ENCODE data around the gene ABCC1. TPM values are rescaled to one million over a fixed set of nuclear protein-coding genes. Genes with fewer than 3 reads are reported as not detected.
A peak's percentile ranks its signal among the peaks of the same experiment; 100 is the strongest.

The ABCC1 gene
- total RNA-seq, 1 experiment from 2014 or later, result 56.4 TPM

DNA sequence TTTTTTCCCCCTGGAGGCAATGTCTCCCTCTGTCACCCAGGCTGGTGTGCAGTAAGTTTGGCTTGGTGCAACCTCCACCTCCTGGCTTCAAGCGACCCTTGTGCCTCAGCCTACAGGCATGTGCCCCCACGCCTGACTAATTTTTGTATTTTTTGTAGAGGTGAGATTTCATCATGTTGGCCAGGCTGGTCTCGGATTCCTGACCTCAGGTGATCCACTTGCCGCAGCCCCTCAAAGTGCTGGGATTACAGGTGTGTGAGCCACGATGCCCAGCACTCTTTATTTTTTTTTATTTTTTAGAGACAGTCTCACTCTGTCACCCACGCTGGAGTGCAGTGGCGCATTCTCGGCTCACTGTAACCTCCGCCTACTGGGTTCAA lies 160.7 kb downstream of the ABCC1 start:
- no peaks in the 10 kb centered on the region for H3K9me3 Mint-ChIP-seq
- H2BK5ac ChIP-seq (ENCODE audit: insufficient read length, low read length), result no peak overlapping the region

More for the DNA sequence above, 160.7 kb downstream of the ABCC1 start:
- no peaks in the 10 kb centered on the region for H3K79me1 ChIP-seq (ENCODE audit: insufficient read depth, low read depth, low read length, poor library complexity, severe bottlenecking)
- TF ChIP-seq, protein P1, sequence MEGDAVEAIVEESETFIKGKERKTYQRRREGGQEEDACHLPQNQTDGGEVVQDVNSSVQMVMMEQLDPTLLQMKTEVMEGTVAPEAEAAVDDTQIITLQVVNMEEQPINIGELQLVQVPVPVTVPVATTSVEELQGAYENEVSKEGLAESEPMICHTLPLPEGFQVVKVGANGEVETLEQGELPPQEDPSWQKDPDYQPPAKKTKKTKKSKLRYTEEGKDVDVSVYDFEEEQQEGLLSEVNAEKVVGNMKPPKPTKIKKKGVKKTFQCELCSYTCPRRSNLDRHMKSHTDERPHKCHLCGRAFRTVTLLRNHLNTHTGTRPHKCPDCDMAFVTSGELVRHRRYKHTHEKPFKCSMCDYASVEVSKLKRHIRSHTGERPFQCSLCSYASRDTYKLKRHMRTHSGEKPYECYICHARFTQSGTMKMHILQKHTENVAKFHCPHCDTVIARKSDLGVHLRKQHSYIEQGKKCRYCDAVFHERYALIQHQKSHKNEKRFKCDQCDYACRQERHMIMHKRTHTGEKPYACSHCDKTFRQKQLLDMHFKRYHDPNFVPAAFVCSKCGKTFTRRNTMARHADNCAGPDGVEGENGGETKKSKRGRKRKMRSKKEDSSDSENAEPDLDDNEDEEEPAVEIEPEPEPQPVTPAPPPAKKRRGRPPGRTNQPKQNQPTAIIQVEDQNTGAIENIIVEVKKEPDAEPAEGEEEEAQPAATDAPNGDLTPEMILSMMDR (conservative IDR thresholded peaks at IDR 0.05), result no peak
- H3K9ac ChIP-seq (ENCODE audit: extremely low read depth, insufficient read length, low read length), result no peak overlapping the region
- no peak overlapping the region for H2BK12ac ChIP-seq (ENCODE audit: insufficient read length, low read depth, low read length)
- no peaks in the 10 kb centered on the region for H4K20me1 ChIP-seq (ENCODE audit: control insufficient read depth, insufficient read depth, insufficient read length)
- H3K4me2 ChIP-seq (ENCODE audit: insufficient read depth, insufficient read length, low read length), result no peak overlapping the region
- H2BK120ac ChIP-seq (ENCODE audit: low read depth, low read length, poor library complexity, severe bottlenecking), result no peak overlapping the region
- H3K27ac ChIP-seq (ENCODE audit: insufficient read length, low read depth, low read length), result no peak overlapping the region
- H4K91ac ChIP-seq (ENCODE audit: insufficient read length, low read depth, low read length), result no peak overlapping the region
- no peaks in the 10 kb centered on the region for H3K4me1 ChIP-seq (ENCODE audit: insufficient read depth, low read length)
- H3K4me3 Mint-ChIP-seq, result no peak overlapping the region
- no peak overlapping the region for H3K56ac ChIP-seq (ENCODE audit: insufficient read length, low read depth, low read length)
- no peaks in the 10 kb centered on the region for H3K27me3 ChIP-seq (ENCODE audit: insufficient read depth, low read length)
- H3K4me1 Mint-ChIP-seq, result peaks cover 6% of the 10 kb centered on the region in 2 experiments
- no peak overlapping the region for H3K4ac ChIP-seq (ENCODE audit: low read depth, low read length)
- H3K36me3 Mint-ChIP-seq (ENCODE audit: insufficient read depth in 1 of 3, low read depth in 3 of 3), result peaks cover 36 to 82% (median 69%) of the 10 kb centered on the region in 3 experiments
- H2AK5ac ChIP-seq (ENCODE audit: insufficient read length, low read length), result no peak overlapping the region
- H3K79me2 ChIP-seq (ENCODE audit: insufficient read depth, low read length), result no peaks in the 10 kb centered on the region
- H3K14ac ChIP-seq (ENCODE audit: insufficient read depth, low read length), result no peak overlapping the region
- H2AFZ ChIP-seq (ENCODE audit: low read length), result no peak overlapping the region
- WGBS (ENCODE audit: extremely low coverage, insufficient read length, low lambda C conversion rate), result no CpG with 5 or more reads among the region's 9 CpGs
- H3K18ac ChIP-seq (ENCODE audit: insufficient read length, low read depth, low read length), result no peak overlapping the region
- H3K23me2 ChIP-seq (ENCODE audit: insufficient read length, low read depth, low read length, poor library complexity, severe bottlenecking), result no peaks in the 10 kb centered on the region
- peak overlapping the region in 1 of 3 experiments; percentile 88; a peak in 1 of 7 replicates for H3K27ac Mint-ChIP-seq
- no peak for DNase-seq
- no peaks in the 10 kb centered on the region for H3K9me3 ChIP-seq (ENCODE audit: control insufficient read depth, low read depth, low read length)
- H3T11ph ChIP-seq (ENCODE audit: low read length), result no peak overlapping the region
- no peak overlapping the region for H4K5ac ChIP-seq (ENCODE audit: insufficient read length, low read depth, low read length)
- no peak overlapping the region for H4K8ac ChIP-seq (replicated peaks; ENCODE audit: insufficient read length, low read depth, low read length)
- H3K27me3 Mint-ChIP-seq (ENCODE audit: low read depth), result no peaks in the 10 kb centered on the region
- no peak overlapping the region for H2BK15ac ChIP-seq (ENCODE audit: low read depth, low read length)
- no peak overlapping the region for H2BK20ac ChIP-seq (ENCODE audit: low read depth, low read length, poor library complexity, severe bottlenecking)
- no peak overlapping the region for H3K23ac ChIP-seq (ENCODE audit: insufficient read length, low read depth, low read length)
